ENCODE measurements around the gene TAGAP.

TAGAP gene

GRCh38 chr6:159063549-159063948 is 18.8 kb upstream of the TAGAP start:
- peaks cover 8% of the 10 kb centered on the region for H3K9me3 Mint-ChIP-seq
- H3K4me1 Mint-ChIP-seq (ENCODE audit: low read depth), result peaks cover 60% of the 10 kb centered on the region
- peak overlapping the region; percentile 72 for H3K4me3 Mint-ChIP-seq
- peaks cover 3% of the 10 kb centered on the region for H3K27me3 Mint-ChIP-seq (ENCODE audit: low read depth)
- H3K27ac Mint-ChIP-seq, result peak overlapping the region; percentile 98
- peaks cover 2% of the 10 kb centered on the region for H3K36me3 Mint-ChIP-seq (ENCODE audit: low read depth)

DNA sequence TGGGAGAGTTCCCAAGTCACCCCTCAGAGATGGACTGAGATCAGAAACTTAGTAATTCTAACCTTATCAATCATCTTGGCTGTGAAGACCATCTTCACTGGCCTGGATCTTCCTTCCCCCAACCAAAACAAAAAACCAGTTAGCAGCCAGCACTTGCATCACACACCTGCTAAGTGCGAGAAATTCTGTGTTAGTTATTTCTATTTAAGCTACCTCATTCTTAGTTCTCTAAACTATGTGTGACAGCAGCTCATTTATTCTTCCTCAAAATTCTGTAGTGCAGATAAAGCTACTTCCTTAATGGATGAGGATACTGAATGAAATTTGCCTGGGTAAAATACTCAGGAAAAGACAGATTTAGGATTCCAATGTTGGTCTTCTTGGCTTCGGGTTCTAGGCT is 18.2 kb upstream of the TAGAP start:
- Mint-ChIP-seq H3K4me3 (peak overlapping the region; percentile 72), H3K36me3 (ENCODE audit: low read depth) (peaks cover 2% of the 10 kb centered on the region), H3K27ac (peak overlapping the region; percentile 98), H3K4me1 (ENCODE audit: low read depth) (peaks cover 59% of the 10 kb centered on the region), H3K27me3 (ENCODE audit: low read depth) (peaks cover 3% of the 10 kb centered on the region), H3K9me3 (peaks cover 8% of the 10 kb centered on the region)

DNA sequence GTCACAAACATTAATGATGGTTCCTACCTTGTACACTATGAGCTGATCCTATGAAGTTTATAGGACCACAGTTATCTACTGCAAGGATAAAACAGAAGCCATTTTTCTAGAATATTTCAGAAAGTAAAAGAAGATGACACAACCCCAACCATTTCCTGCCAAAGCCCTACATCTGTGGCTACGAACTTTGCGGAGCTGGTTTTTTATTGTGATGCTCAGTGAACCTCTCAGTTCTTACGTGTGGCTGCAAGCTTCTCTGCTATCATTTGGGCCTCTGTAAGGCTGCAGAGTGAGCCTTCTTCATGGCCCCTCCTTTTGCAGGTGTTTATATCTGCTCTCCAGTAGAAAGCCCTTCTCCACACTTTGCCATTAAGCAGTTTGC is 17.8 kb upstream of the TAGAP start:
- Mint-ChIP-seq H3K4me3 (peak overlapping the region; percentile 72), H3K36me3 (ENCODE audit: low read depth) (peaks cover 2% of the 10 kb centered on the region), H3K27me3 (ENCODE audit: low read depth) (peaks cover 1% of the 10 kb centered on the region), H3K9me3 (peaks cover 8% of the 10 kb centered on the region), H3K27ac (peak overlapping the region; percentile 98), H3K4me1 (ENCODE audit: low read depth) (peaks cover 59% of the 10 kb centered on the region)

GRCh38 chr6:159061805-159062563 is 17.2 kb upstream of the TAGAP start:
- H3K27ac Mint-ChIP-seq, result peak overlapping the region; percentile 98
- no peaks in the 10 kb centered on the region for H3K27me3 Mint-ChIP-seq (ENCODE audit: low read depth)
- peaks cover 8% of the 10 kb centered on the region for H3K9me3 Mint-ChIP-seq
- H3K36me3 Mint-ChIP-seq (ENCODE audit: low read depth), result peaks cover 2% of the 10 kb centered on the region
- peak overlapping the region; percentile 72 for H3K4me3 Mint-ChIP-seq
- H3K4me1 Mint-ChIP-seq (ENCODE audit: low read depth), result peaks cover 61% of the 10 kb centered on the region

DNA sequence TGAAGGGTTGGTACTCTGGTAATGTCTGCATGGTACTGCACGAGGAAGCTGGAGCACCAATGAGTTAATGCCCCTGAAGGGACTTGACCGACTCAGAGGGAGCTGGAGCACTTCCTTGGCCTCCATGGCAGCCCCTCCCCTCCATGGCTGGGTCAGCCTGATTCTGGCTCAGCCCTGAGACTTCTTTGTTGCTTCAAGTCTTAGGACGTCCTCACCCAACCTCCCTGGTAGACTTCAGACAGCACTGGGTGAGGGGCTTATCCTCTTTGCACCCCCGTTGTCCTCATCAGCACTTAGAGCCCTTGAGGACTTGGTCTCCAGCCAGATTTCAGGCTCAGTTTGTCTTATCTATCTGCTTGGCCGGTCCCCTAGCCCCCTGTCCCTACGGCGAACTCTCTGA is 16.4 kb upstream of the TAGAP start:
- Mint-ChIP-seq H3K4me1 (ENCODE audit: low read depth) (peaks cover 68% of the 10 kb centered on the region), H3K27ac (peak overlapping the region; percentile 98), H3K9me3 (peaks cover 8% of the 10 kb centered on the region), H3K27me3 (ENCODE audit: low read depth) (no peaks in the 10 kb centered on the region), H3K36me3 (ENCODE audit: low read depth) (peaks cover 2% of the 10 kb centered on the region), H3K4me3 (no peak overlapping the region)

DNA sequence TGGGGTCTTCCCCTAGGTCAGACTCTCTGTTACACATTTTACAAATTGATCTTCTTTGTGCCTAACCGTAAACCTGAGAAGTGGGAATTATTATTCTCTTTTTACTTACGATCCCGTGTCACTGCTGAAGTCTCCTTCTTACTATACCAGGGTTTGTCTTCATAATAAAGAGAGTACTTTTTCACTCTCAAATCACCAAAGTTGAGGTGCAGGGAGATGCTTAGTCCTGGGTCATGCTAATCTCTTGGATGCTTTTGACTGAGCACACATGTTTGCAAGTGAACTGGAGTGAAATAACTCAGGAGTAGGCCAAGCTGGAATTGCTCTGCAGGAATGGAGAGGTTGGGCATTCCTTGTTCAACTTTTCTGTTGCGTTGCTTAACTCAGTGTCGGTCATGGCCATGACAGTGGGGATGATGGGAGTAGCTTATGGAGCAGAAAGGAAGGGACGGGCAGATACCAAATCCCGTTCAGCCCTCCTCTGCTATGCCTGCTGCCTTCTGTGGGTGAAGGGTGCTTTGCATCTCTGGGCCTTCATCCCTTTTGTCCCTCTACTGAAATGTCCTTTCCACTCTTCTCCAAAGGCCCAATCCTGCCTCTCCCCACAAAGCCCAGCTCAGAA is 15.2 kb upstream of the TAGAP start:
- Mint-ChIP-seq H3K4me3 (no peak overlapping the region), H3K9me3 (peaks cover 8% of the 10 kb centered on the region), H3K27me3 (ENCODE audit: low read depth) (no peaks in the 10 kb centered on the region), H3K27ac (peak overlapping the region; percentile 62), H3K4me1 (ENCODE audit: low read depth) (peaks cover 66% of the 10 kb centered on the region), H3K36me3 (ENCODE audit: low read depth) (peaks cover 2% of the 10 kb centered on the region)

DNA sequence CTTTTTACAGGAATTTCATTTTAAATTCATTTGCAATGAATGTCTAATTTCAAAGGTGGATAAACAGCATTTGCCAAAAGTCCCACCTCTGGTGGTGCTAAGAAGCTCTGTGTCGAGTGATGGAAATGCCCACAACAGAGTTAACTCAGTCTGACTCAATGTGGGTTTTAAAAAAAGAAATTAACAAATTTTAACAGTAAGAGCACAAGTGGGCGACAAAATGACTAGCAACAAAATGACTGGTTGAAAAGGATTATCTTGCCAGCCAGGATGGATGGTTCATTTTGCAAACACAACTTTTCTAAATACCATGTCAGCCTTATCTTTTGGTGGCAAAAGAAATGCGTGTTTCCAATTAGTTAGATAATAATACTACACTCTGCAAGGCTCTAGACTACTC is 14.3 kb upstream of the TAGAP start:
- no peak overlapping the region for H3K4me3 Mint-ChIP-seq
- peak overlapping the region; percentile 62 for H3K27ac Mint-ChIP-seq
- H3K9me3 Mint-ChIP-seq, result peaks cover 8% of the 10 kb centered on the region
- H3K27me3 Mint-ChIP-seq (ENCODE audit: low read depth), result no peaks in the 10 kb centered on the region
- H3K36me3 Mint-ChIP-seq (ENCODE audit: low read depth), result peaks cover 2% of the 10 kb centered on the region
- peaks cover 57% of the 10 kb centered on the region for H3K4me1 Mint-ChIP-seq (ENCODE audit: low read depth)

DNA sequence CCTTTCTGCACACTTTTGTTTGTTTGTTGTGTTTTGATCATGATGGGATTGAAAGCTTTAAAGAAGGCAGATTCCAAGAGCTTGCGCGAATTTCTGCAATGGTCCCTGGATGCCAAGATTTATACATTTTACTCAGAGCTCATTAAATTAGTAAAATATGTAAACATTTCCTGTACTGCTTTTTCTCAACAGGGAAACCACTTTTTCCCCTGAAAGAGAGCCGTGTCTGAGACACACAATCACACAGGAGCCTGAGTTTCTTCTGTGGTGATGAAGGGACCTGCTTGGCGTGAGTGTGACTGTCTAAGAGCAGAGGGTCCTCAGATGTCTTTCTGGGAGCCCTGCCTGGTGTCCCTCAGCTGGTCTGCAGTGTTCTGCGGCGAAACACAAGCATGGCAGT is 12.1 kb upstream of the TAGAP start:
- no peak overlapping the region for H3K4me3 Mint-ChIP-seq
- H3K4me1 Mint-ChIP-seq (ENCODE audit: low read depth), result peaks cover 37% of the 10 kb centered on the region
- no peaks in the 10 kb centered on the region for H3K27me3 Mint-ChIP-seq (ENCODE audit: low read depth)
- peaks cover 6% of the 10 kb centered on the region for H3K9me3 Mint-ChIP-seq
- peaks cover 2% of the 10 kb centered on the region for H3K36me3 Mint-ChIP-seq (ENCODE audit: low read depth)
- H3K27ac Mint-ChIP-seq, result no peak overlapping the region

DNA sequence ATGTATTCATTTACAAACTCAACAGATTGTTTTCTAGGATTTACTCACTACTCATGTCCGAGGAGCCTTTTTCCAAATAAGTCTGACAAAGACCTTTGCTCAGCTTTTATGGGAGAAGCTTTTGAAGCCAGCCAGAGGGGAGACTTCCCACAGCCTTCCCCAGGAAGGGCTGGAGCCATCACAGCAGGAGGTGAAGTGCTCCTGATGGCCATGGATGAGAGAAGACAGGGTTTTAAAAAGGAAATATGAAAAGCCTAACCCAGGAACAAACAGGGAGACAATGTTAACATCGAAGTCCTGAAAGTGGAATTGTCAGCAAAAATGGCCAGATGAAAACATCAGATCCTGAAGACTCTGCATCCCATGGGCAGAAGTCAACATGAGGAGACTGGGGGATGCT is 11.6 kb upstream of the TAGAP start:
- H3K36me3 Mint-ChIP-seq (ENCODE audit: low read depth), result peaks cover 2% of the 10 kb centered on the region
- H3K27me3 Mint-ChIP-seq (ENCODE audit: low read depth), result no peaks in the 10 kb centered on the region
- no peak overlapping the region for H3K4me3 Mint-ChIP-seq
- peaks cover 1% of the 10 kb centered on the region for H3K9me3 Mint-ChIP-seq
- no peak overlapping the region for H3K27ac Mint-ChIP-seq
- H3K4me1 Mint-ChIP-seq (ENCODE audit: low read depth), result peaks cover 32% of the 10 kb centered on the region

DNA sequence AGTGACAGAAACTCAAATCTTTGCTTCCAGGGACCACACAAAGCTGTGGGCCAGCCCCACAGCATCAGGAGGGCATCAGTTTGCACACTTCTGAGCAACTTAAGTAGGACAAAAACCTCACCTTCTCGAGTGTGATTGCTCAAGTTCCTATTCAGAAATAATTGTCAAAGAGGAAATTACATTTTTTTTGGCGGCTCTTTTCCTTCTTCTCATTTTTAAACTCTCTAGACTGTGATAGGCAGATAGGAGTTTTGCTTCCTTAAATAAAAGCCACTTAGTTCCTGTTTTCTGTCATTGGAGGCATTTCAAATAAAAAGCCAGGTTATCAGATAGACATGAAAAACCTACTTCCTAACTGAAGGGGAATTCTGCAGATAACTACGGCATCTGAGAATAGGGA is 11.2 kb upstream of the TAGAP start:
- Mint-ChIP-seq H3K4me3 (peak overlapping the region; percentile 5), H3K27me3 (ENCODE audit: low read depth) (no peaks in the 10 kb centered on the region), H3K36me3 (ENCODE audit: low read depth) (peaks cover 2% of the 10 kb centered on the region), H3K4me1 (ENCODE audit: low read depth) (peaks cover 31% of the 10 kb centered on the region), H3K9me3 (no peaks in the 10 kb centered on the region), H3K27ac (no peak overlapping the region)

GRCh38 chr6:159053781-159054398 is 9.1 kb upstream of the TAGAP start:
- Mint-ChIP-seq H3K4me3 (no peak overlapping the region), H3K9me3 (no peaks in the 10 kb centered on the region), H3K36me3 (ENCODE audit: low read depth) (no peaks in the 10 kb centered on the region), H3K27ac (no peak overlapping the region), H3K4me1 (ENCODE audit: low read depth) (peaks cover 25% of the 10 kb centered on the region), H3K27me3 (ENCODE audit: low read depth) (no peaks in the 10 kb centered on the region)

DNA sequence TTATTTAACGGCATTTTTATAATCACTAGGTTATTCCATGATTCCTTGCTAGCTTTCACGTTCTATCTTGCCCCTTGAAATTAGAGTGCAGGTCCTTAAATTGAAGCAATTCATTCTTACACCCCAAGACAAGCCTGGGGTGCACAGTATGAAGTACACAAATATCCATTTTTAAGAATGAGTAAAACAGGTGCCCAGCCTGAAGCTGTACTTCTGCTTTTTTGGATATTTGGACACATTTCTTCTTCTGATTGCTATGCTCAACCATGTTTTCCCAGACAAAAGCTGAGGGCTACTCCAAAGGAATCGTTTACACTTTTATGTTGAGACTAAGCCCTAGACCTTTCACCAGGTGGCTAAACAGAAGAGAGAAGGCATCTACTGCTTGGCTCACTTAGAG is 7.9 kb upstream of the TAGAP start:
- H3K27ac Mint-ChIP-seq, result no peak overlapping the region
- H3K9me3 Mint-ChIP-seq, result no peaks in the 10 kb centered on the region
- H3K27me3 Mint-ChIP-seq (ENCODE audit: low read depth), result peaks cover 1% of the 10 kb centered on the region
- peaks cover 29% of the 10 kb centered on the region for H3K4me1 Mint-ChIP-seq (ENCODE audit: low read depth)
- no peaks in the 10 kb centered on the region for H3K36me3 Mint-ChIP-seq (ENCODE audit: low read depth)
- no peak overlapping the region for H3K4me3 Mint-ChIP-seq

DNA sequence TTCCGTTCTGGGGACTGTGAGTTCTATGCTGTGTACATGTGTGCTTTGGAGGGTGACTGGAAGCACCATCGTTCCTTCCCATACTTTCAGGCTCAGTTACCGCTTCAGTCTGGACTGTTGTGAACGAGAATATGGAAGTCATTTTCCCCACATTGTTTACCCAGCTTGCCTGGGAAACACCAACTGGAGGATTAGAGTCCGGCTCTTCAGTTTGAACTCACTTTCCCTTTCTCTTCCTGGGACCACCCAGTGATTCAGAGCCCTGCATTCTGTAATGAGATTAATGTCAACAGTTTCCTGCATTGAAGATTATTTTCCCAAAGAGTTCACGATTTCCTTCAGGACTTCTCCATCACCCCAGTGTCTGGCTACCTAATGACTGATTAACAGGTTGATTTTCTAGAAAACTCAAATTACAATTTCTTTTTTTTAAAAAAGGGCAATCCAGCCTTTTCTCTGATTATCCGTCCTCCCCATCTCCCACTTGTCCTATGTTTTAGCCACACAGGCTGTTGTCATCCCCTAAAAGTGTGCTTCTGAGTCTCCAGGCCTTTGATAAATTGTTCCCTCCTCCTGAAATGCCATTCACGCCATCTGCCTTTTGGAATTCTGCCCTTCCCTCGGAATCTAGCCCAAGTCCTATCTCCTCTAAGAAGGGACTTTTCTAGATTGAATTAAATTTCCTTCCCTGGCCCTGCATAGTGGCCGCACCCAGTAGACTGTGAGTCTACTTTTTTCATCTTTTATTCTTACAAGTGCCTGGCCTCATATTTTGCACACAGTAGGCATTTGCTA is 3.3 kb upstream of the TAGAP start:
- H3K27ac Mint-ChIP-seq, result no peak overlapping the region
- no peak overlapping the region for H3K4me3 Mint-ChIP-seq
- H3K36me3 Mint-ChIP-seq (ENCODE audit: low read depth), result peaks cover 13% of the 10 kb centered on the region
- peaks cover 34% of the 10 kb centered on the region for H3K4me1 Mint-ChIP-seq (ENCODE audit: low read depth)
- no peaks in the 10 kb centered on the region for H3K9me3 Mint-ChIP-seq
- peaks cover 3% of the 10 kb centered on the region for H3K27me3 Mint-ChIP-seq (ENCODE audit: low read depth)

DNA sequence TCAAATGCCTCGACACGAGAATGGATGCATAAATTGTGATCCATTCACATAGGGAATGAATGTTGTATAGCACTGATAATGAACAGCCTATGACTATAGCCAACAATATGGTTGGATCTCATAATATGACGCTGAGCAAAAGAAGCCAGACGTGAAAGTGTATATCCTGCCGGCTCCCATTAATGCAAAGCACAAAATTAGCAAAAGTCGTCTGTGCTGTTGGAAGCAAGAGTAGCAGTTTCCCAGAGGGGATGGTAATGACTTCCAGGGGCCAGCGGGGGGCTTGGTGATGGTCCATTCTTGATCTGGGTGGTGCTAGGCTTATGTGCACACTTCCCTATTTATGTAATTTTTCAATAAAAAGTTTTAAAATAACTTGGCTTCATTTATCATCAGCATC is 1.0 kb upstream of the TAGAP start:
- H3K9me3 Mint-ChIP-seq, result no peaks in the 10 kb centered on the region
- peaks cover 3% of the 10 kb centered on the region for H3K27me3 Mint-ChIP-seq (ENCODE audit: low read depth)
- peaks cover 36% of the 10 kb centered on the region for H3K36me3 Mint-ChIP-seq (ENCODE audit: low read depth)
- H3K27ac Mint-ChIP-seq, result no peak overlapping the region
- peak overlapping the region; percentile 96 for H3K4me3 Mint-ChIP-seq
- H3K4me1 Mint-ChIP-seq (ENCODE audit: low read depth), result peaks cover 57% of the 10 kb centered on the region

Data from T-helper 1 cell treated with Interleukin-12 subunit alpha and Interleukin-12 subunit beta and Interleukin-4 antibody, amounts not matched to agents 30 μg/mL and 1 μg/mL, for 36 hours (primary cell).